Prostate gland (tissue), 2 donors: ENCODE measurements around the gene ITGA7.

ENCODE experiments used
- CTCF ChIP-seq, 4 experiments: fragments of 200-600 bp in 2 of 4; fragments of 450-650 bp in 2 of 4; sonication (generic) in 2 of 4; IDR thresholded peaks; 1 replicate in 3 of 4; 2 replicates in 1 of 4; pipeline ENCODE4 v1.5.1; 2016 to 2019; ENCODE audit warnings: antibody characterized with exemption in 4 of 4, mild to moderate bottlenecking in 2 of 4, moderate library complexity in 2 of 4
- POLR2AphosphoS5 ChIP-seq: sonication (generic); formaldehyde crosslinking; IDR thresholded peaks from one replicate; pipeline ENCODE4 v1.6.1; 2017; ENCODE audit warnings: antibody characterized with exemption

- TF ChIP-seq CTCF (IDR thresholded peaks at IDR 0.05) (no peak), POLR2AphosphoS5 (no peak)
These were observed 38.6 kb upstream of the ITGA7 start for GRCh38 chr12:55746174-55746912.
